Tibial artery (tissue), 4 donors: Measurements from ENCODE around the gene LY6G6F.
A peak's percentile ranks its signal among the peaks of the same experiment; 100 is the strongest.

ENCODE experiments used
- DNase-seq, 2 donors: peaks; one replicate each; pipeline ENCODE4 v3.0.0-alpha.2; 2019
- H3K27ac ChIP-seq, 2 donors: fragments of 200-600 bp; sonication (generic) in 1 of 2; 1 replicate in 1 of 2; 2 replicates in 1 of 2; pipeline ENCODE4 v1.5.1; 2018 to 2019; ENCODE audit warnings: mild to moderate bottlenecking in 1 of 2
- H3K27me3 ChIP-seq, 2 donors: fragments of 200-600 bp; sonication (generic) in 1 of 2; one replicate each; pipeline versions ENCODE4 v1.5.1 to v1.6.0; 2016 to 2019
- H3K36me3 ChIP-seq, 3 donors: fragments of 200-600 bp; sonication (generic) in 2 of 3; one replicate each; pipeline ENCODE4 v1.5.1; 2016 to 2019; ENCODE audit warnings: mild to moderate bottlenecking in 2 of 3
- H3K4me1 ChIP-seq, 4 donors: fragments of 200-600 bp; sonication (generic) in 2 of 4; 1 replicate in 3 of 4; 2 replicates in 1 of 4; pipeline ENCODE4 v1.5.1; 2016 to 2019
- H3K4me3 ChIP-seq, 2 donors: fragments of 200-600 bp; sonication (generic) in 1 of 2; 1 replicate in 1 of 2; 2 replicates in 1 of 2; pipeline ENCODE4 v1.5.1; 2018 to 2019; ENCODE audit warnings: mild to moderate bottlenecking in 2 of 2
- H3K9me3 ChIP-seq, 3 donors: fragments of 200-600 bp; sonication (generic) in 1 of 3; one replicate each; pipeline ENCODE4 v1.5.1; 2016 to 2019
- intact Hi-C: fragments of 100-400 bp; cut with DNase I; formaldehyde crosslinking; loops from one replicate; pipeline ENCODE4 v1.15.0; 2023; ENCODE audit warnings: low total_unique reads
- TF ChIP-seq, protein P1 (sequence below), 2 experiments: fragments of 200-600 bp in 1 of 2; fragments of 450-650 bp in 1 of 2; IDR thresholded peaks; one replicate each; pipeline ENCODE4 v1.5.1; 2017 to 2019; ENCODE audit warnings: antibody characterized with exemption in 2 of 2, mild to moderate bottlenecking in 1 of 2, moderate library complexity in 1 of 2

Gene LY6G6F

GRCh38 chr6:31710523-31711219 is 4.0 kb downstream of the LY6G6F start:
- intact Hi-C loops = loop anchor here (5.0 kb wide), 1 partner anchor 573 kb away; the partner anchor contains the start of gene PSORS1C2
- Histone ChIP-seq H3K9me3 (no peaks in the 10 kb centered on the region), H3K27ac (no peak overlapping the region), H3K27me3 (peaks cover 0 to 29% of the 10 kb centered on the region in 2 donors), H3K4me3 (no peak overlapping the region), H3K4me1 (no peaks in the 10 kb centered on the region), H3K36me3 (no peaks in the 10 kb centered on the region)
- no peak for DNase-seq
- TF ChIP-seq, protein P1, sequence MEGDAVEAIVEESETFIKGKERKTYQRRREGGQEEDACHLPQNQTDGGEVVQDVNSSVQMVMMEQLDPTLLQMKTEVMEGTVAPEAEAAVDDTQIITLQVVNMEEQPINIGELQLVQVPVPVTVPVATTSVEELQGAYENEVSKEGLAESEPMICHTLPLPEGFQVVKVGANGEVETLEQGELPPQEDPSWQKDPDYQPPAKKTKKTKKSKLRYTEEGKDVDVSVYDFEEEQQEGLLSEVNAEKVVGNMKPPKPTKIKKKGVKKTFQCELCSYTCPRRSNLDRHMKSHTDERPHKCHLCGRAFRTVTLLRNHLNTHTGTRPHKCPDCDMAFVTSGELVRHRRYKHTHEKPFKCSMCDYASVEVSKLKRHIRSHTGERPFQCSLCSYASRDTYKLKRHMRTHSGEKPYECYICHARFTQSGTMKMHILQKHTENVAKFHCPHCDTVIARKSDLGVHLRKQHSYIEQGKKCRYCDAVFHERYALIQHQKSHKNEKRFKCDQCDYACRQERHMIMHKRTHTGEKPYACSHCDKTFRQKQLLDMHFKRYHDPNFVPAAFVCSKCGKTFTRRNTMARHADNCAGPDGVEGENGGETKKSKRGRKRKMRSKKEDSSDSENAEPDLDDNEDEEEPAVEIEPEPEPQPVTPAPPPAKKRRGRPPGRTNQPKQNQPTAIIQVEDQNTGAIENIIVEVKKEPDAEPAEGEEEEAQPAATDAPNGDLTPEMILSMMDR (IDR thresholded peaks at IDR 0.05) = no peak

DNA sequence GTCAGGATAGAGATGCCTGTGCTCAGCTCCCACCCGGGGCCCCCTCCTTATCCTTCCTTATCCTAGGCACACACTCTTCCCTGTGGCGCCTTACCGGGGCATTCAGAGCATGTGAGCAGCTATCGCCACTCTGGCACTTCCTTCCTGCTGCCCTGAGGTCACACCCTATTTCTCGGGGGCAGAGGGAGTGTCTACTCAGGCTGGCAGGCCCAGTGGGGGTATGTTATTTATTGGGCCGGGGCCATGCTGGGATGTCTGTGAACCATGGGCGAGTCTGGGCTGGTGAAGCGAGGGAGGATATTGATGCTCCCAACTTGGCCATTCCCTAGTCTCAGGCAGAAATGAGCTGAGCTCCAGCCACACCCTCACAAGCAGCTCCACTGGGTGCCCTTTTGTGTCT is 4.6 kb downstream of the LY6G6F start:
- Histone ChIP-seq H3K27ac (no peak overlapping the region), H3K4me3 (no peak overlapping the region), H3K27me3 (peaks cover 0 to 29% of the 10 kb centered on the region in 2 donors), H3K36me3 (no peaks in the 10 kb centered on the region), H3K4me1 (no peaks in the 10 kb centered on the region), H3K9me3 (no peaks in the 10 kb centered on the region)
- TF ChIP-seq, protein P1 (IDR thresholded peaks at IDR 0.05) = no peak
- intact Hi-C loops = loop anchor here (5.0 kb wide), 1 partner anchor 574 kb away; the partner anchor contains the start of gene PSORS1C2
- DNase-seq = no peak

DNA sequence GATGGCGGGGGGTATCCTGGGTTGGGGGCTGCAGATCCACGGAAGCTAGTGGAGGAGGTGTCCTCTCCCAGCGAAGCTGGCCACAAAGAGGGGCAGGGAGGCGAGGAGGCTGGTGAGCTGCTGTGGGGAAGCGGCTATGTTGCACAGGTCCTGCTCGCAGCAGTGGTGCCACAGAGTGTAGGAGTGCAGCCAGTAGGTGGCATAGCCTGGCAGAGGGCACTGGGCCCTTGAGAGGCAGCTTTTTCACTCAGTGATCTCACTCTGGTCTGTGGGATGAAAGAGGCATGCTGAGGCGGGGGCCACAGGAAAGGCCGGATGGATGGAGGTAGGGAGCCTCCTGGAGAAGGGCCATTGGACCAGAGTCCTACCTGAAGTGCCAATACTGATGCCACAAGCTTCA is 5.6 kb downstream of the LY6G6F start:
- no peaks in the 10 kb centered on the region for H3K4me1 ChIP-seq
- no peak for DNase-seq
- no peaks in the 10 kb centered on the region for H3K36me3 ChIP-seq
- H3K27me3 ChIP-seq = peaks cover 0 to 29% of the 10 kb centered on the region in 2 donors
- intact Hi-C loops = loop anchor here (5.0 kb wide), 1 partner anchor 575 kb away; the partner anchor contains the start of gene PSORS1C2
- H3K27ac ChIP-seq = no peak overlapping the region
- H3K9me3 ChIP-seq = no peaks in the 10 kb centered on the region
- TF ChIP-seq, protein P1 (IDR thresholded peaks at IDR 0.05) = peak in 1 of 2 experiments; percentile 8
- H3K4me3 ChIP-seq = no peak overlapping the region

DNA sequence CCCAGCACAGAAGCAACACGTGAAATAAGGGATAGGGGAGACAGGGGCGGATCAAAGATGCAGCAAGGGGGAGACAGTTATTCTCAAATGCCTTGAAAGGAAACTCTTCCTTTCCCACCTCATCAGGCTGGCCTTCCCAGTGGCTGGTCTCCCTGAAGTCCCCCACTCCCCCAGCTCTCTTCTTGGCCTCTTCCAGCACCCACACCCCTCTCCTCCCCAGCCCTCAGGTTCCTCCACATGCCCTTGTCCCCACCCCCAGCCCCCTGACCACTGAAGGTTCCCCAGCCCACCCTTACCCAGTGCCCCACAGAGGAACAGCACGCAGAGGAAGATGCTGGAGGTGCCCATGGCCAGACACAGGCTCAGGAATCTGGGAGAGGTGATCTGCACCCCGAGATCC is 6.8 kb downstream of the LY6G6F start:
- Histone ChIP-seq H3K4me1 (no peaks in the 10 kb centered on the region), H3K36me3 (no peaks in the 10 kb centered on the region), H3K9me3 (no peaks in the 10 kb centered on the region), H3K27ac (no peak overlapping the region), H3K4me3 (no peak overlapping the region), H3K27me3 (peaks cover 0 to 29% of the 10 kb centered on the region in 2 donors)
- TF ChIP-seq, protein P1 (IDR thresholded peaks at IDR 0.05) = no peak
- intact Hi-C loops = loop anchor here (5.0 kb wide), 1 partner anchor 576 kb away; the partner anchor contains the start of gene PSORS1C2
- DNase-seq = no peak

- intact Hi-C loops = loop anchor here (5.0 kb wide), 1 partner anchor 577 kb away; the partner anchor contains the start of gene PSORS1C2
- Histone ChIP-seq H3K4me1 (no peaks in the 10 kb centered on the region), H3K27me3 (peaks cover 0 to 29% of the 10 kb centered on the region in 2 donors), H3K27ac (no peak overlapping the region), H3K9me3 (no peaks in the 10 kb centered on the region), H3K4me3 (no peak overlapping the region), H3K36me3 (no peaks in the 10 kb centered on the region)
- DNase-seq = no peak
- TF ChIP-seq, protein P1 (IDR thresholded peaks at IDR 0.05) = no peak
Measured at GRCh38 chr6:31713991-31714684, 7.5 kb downstream of the LY6G6F start.
